Measurements from ENCODE around the gene ARHGEF39.

Gene ARHGEF39

GRCh38 chr9:35687972-35688557 is 23.1 kb upstream of the ARHGEF39 start:
- no peaks in the 10 kb centered on the region; the same call in 1 of the 2 replicates for H3K4me1 ChIP-seq
- no peak for DNase-seq (ENCODE audit: low spot score in 2 of 2)
- H3K4me3 ChIP-seq, result no peak overlapping the region
- no peaks in the 10 kb centered on the region; the same call in 1 of the 2 replicates for H3K36me3 ChIP-seq (replicated peaks)
- H3K9me3 ChIP-seq, result no peaks in the 10 kb centered on the region
- H3K27me3 ChIP-seq (ENCODE audit: low read depth), result no peaks in the 10 kb centered on the region
- in situ Hi-C loops (cut with MboI; ENCODE audit: low sequenced_read_pairs), result no loop called here

GRCh38 chr9:35687306-35687705 is 22.3 kb upstream of the ARHGEF39 start:
- no peak for DNase-seq (ENCODE audit: low spot score in 2 of 2)
- in situ Hi-C loops (cut with MboI; ENCODE audit: low sequenced_read_pairs), result no loop called here
- no peaks in the 10 kb centered on the region; the same call in 1 of the 2 replicates for H3K36me3 ChIP-seq (replicated peaks)
- H3K4me3 ChIP-seq, result no peak overlapping the region
- H3K4me1 ChIP-seq, result no peaks in the 10 kb centered on the region; the same call in 1 of the 2 replicates
- H3K27me3 ChIP-seq (ENCODE audit: low read depth), result no peaks in the 10 kb centered on the region
- H3K9me3 ChIP-seq, result no peaks in the 10 kb centered on the region

- Histone ChIP-seq H3K36me3 (replicated peaks) (no peaks in the 10 kb centered on the region; the same call in 1 of the 2 replicates), H3K4me1 (no peaks in the 10 kb centered on the region; the same call in 1 of the 2 replicates)
- in situ Hi-C loops (cut with MboI; ENCODE audit: low sequenced_read_pairs), result no loop called here
Observed at GRCh38 chr9:35686222-35687203, 21.5 kb upstream of the ARHGEF39 start.

GRCh38 chr9:35685506-35685905 is 20.5 kb upstream of the ARHGEF39 start:
- H3K4me1 ChIP-seq, result no peaks in the 10 kb centered on the region; the same call in 1 of the 2 replicates
- no peaks in the 10 kb centered on the region; the same call in 1 of the 2 replicates for H3K36me3 ChIP-seq (replicated peaks)
- H3K27me3 ChIP-seq (ENCODE audit: low read depth), result no peaks in the 10 kb centered on the region
- in situ Hi-C loops (cut with MboI; ENCODE audit: low sequenced_read_pairs), result no loop called here
- no peak overlapping the region for H3K4me3 ChIP-seq
- DNase-seq (ENCODE audit: low spot score in 2 of 2), result no peak
- H3K9me3 ChIP-seq, result no peaks in the 10 kb centered on the region

More at GRCh38 chr9:35686222-35687203, 21.5 kb upstream of the ARHGEF39 start:
- Histone ChIP-seq H3K27me3 (ENCODE audit: low read depth) (no peaks in the 10 kb centered on the region), H3K9me3 (no peaks in the 10 kb centered on the region), H3K4me3 (no peak overlapping the region)
- no peak for DNase-seq (ENCODE audit: low spot score in 2 of 2)

- H3K36me3 ChIP-seq (replicated peaks), result no peaks in the 10 kb centered on the region; the same call in 1 of the 2 replicates
Observed at GRCh38 chr9:35684921-35685320, 19.9 kb upstream of the ARHGEF39 start.

GRCh38 chr9:35683323-35683722 is 18.3 kb upstream of the ARHGEF39 start:
- in situ Hi-C loops (cut with MboI; ENCODE audit: low sequenced_read_pairs), result no loop called here
- Histone ChIP-seq H3K27me3 (ENCODE audit: low read depth) (no peaks in the 10 kb centered on the region), H3K4me1 (no peaks in the 10 kb centered on the region), H3K4me3 (no peak overlapping the region), H3K36me3 (replicated peaks) (no peaks in the 10 kb centered on the region; the same call in 1 of the 2 replicates), H3K9me3 (no peaks in the 10 kb centered on the region)
- DNase-seq (ENCODE audit: low spot score in 2 of 2), result no peak

More at GRCh38 chr9:35684921-35685320, 19.9 kb upstream of the ARHGEF39 start:
- Histone ChIP-seq H3K27me3 (ENCODE audit: low read depth) (no peaks in the 10 kb centered on the region), H3K9me3 (no peaks in the 10 kb centered on the region), H3K4me3 (no peak overlapping the region), H3K4me1 (no peaks in the 10 kb centered on the region; the same call in 1 of the 2 replicates)
- in situ Hi-C loops (cut with MboI; ENCODE audit: low sequenced_read_pairs), result no loop called here
- DNase-seq (ENCODE audit: low spot score in 2 of 2), result no peak

- Histone ChIP-seq H3K36me3 (replicated peaks) (no peaks in the 10 kb centered on the region; the same call in 1 of the 2 replicates), H3K4me3 (no peak overlapping the region)
Observed at GRCh38 chr9:35682520-35683315, 17.7 kb upstream of the ARHGEF39 start.

GRCh38 chr9:35682051-35682450 is 17.1 kb upstream of the ARHGEF39 start:
- H3K9me3 ChIP-seq, result no peaks in the 10 kb centered on the region
- in situ Hi-C loops (cut with MboI; ENCODE audit: low sequenced_read_pairs), result no loop called here
- no peak overlapping the region for H3K4me3 ChIP-seq
- no peak for DNase-seq (ENCODE audit: low spot score in 2 of 2)
- no peaks in the 10 kb centered on the region; the same call in 1 of the 2 replicates for H3K36me3 ChIP-seq (replicated peaks)
- no peaks in the 10 kb centered on the region for H3K4me1 ChIP-seq
- H3K27me3 ChIP-seq (ENCODE audit: low read depth), result no peaks in the 10 kb centered on the region

More at GRCh38 chr9:35682520-35683315, 17.7 kb upstream of the ARHGEF39 start:
- Histone ChIP-seq H3K9me3 (no peaks in the 10 kb centered on the region), H3K4me1 (no peaks in the 10 kb centered on the region), H3K27me3 (ENCODE audit: low read depth) (no peaks in the 10 kb centered on the region)
- in situ Hi-C loops (cut with MboI; ENCODE audit: low sequenced_read_pairs), result no loop called here
- DNase-seq (ENCODE audit: low spot score in 2 of 2), result no peak

- Histone ChIP-seq H3K4me3 (no peak overlapping the region), H3K36me3 (replicated peaks) (no peaks in the 10 kb centered on the region; the same call in 1 of the 2 replicates), H3K27me3 (ENCODE audit: low read depth) (no peaks in the 10 kb centered on the region), H3K9me3 (no peaks in the 10 kb centered on the region), H3K4me1 (no peaks in the 10 kb centered on the region)
- in situ Hi-C loops (cut with MboI; ENCODE audit: low sequenced_read_pairs), result no loop called here
- DNase-seq (ENCODE audit: low spot score in 2 of 2), result no peak
Observed at GRCh38 chr9:35681341-35682002, 16.5 kb upstream of the ARHGEF39 start.

GRCh38 chr9:35680331-35681105 is 15.5 kb upstream of the ARHGEF39 start:
- Histone ChIP-seq H3K27me3 (ENCODE audit: low read depth) (no peaks in the 10 kb centered on the region), H3K36me3 (replicated peaks) (no peaks in the 10 kb centered on the region; the same call in 1 of the 2 replicates), H3K4me1 (no peaks in the 10 kb centered on the region), H3K9me3 (no peaks in the 10 kb centered on the region), H3K4me3 (no peak overlapping the region)
- in situ Hi-C loops (cut with MboI; ENCODE audit: low sequenced_read_pairs), result no loop called here
- DNase-seq (ENCODE audit: low spot score in 2 of 2), result no peak

GRCh38 chr9:35679766-35680330 is 14.9 kb upstream of the ARHGEF39 start:
- in situ Hi-C loops (cut with MboI; ENCODE audit: low sequenced_read_pairs), result no loop called here
- Histone ChIP-seq H3K4me3 (no peak overlapping the region), H3K4me1 (no peaks in the 10 kb centered on the region), H3K36me3 (replicated peaks) (no peaks in the 10 kb centered on the region; the same call in 1 of the 2 replicates), H3K27me3 (ENCODE audit: low read depth) (no peaks in the 10 kb centered on the region), H3K9me3 (no peaks in the 10 kb centered on the region)
- no peak for DNase-seq (ENCODE audit: low spot score in 2 of 2)

- in situ Hi-C loops (cut with MboI; ENCODE audit: low sequenced_read_pairs), result no loop called here
- no peaks in the 10 kb centered on the region for H3K4me1 ChIP-seq
- no peaks in the 10 kb centered on the region; the same call in 1 of the 2 replicates for H3K36me3 ChIP-seq (replicated peaks)
- H3K4me3 ChIP-seq, result no peak overlapping the region
- H3K9me3 ChIP-seq, result no peaks in the 10 kb centered on the region
- DNase-seq (ENCODE audit: low spot score in 2 of 2), result no peak
- H3K27me3 ChIP-seq (ENCODE audit: low read depth), result no peaks in the 10 kb centered on the region
Observed at GRCh38 chr9:35679091-35679490, 14.1 kb upstream of the ARHGEF39 start.
